ENCODE results near the gene TTLL4.

DNA sequence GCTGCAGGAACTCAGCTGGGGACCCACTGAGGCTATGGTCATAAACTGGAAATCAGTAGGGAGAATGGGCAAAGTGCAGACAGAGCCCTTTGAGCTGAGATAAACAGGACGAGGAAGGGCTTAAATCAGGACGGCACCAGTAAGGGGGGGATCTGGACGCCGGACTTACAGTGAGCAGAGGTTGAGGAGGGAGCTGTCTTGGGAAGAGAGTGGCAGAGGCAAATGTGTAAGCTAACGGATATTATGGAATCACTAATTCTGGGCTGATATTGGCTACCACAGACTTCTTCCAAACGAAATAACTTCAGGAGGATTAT, 71.9 kb downstream of the TTLL4 start:
- TF ChIP-seq, protein P1, sequence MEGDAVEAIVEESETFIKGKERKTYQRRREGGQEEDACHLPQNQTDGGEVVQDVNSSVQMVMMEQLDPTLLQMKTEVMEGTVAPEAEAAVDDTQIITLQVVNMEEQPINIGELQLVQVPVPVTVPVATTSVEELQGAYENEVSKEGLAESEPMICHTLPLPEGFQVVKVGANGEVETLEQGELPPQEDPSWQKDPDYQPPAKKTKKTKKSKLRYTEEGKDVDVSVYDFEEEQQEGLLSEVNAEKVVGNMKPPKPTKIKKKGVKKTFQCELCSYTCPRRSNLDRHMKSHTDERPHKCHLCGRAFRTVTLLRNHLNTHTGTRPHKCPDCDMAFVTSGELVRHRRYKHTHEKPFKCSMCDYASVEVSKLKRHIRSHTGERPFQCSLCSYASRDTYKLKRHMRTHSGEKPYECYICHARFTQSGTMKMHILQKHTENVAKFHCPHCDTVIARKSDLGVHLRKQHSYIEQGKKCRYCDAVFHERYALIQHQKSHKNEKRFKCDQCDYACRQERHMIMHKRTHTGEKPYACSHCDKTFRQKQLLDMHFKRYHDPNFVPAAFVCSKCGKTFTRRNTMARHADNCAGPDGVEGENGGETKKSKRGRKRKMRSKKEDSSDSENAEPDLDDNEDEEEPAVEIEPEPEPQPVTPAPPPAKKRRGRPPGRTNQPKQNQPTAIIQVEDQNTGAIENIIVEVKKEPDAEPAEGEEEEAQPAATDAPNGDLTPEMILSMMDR (IDR thresholded peaks at IDR 0.05): no peak
- TF ChIP-seq POLR2A (IDR thresholded peaks at IDR 0.05): no peak
